GM18870 (cell line): ENCODE data around the gene GAPVD1.
"Not testable (repeated sequence)": the region's sequence is repeated elsewhere in the genome, so short reads cannot be mapped to it uniquely, and the experiment has no call there.

Experiments
- ATAC-seq: cut with Tn5 transposase; IDR thresholded peaks from one replicate; pipeline ENCODE4 v1.9.1; 2021; ENCODE audit warnings: moderate library complexity; ENCODE audit not compliant: unreplicated experiment

GAPVD1 gene

DNA sequence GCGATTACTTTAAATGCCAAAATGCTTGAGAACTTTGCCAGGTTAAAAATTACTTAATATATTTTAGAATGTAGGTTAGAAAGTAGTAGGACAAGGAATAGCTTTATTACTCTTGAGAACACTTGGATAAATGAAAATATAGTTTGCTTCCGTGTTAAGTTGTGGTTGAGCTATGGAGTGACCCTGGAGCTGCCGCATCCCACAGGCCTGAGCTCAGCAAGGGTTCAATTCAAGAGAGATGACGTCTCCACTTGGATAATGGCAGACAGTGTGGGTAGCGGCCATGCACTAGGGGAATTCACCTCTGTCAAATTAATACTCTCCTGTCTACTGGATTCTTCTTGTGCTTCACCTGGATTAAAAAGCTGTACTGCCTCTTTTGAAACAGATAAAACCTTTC, 105.0 kb downstream of the GAPVD1 start:
- ATAC-seq: no peak

DNA sequence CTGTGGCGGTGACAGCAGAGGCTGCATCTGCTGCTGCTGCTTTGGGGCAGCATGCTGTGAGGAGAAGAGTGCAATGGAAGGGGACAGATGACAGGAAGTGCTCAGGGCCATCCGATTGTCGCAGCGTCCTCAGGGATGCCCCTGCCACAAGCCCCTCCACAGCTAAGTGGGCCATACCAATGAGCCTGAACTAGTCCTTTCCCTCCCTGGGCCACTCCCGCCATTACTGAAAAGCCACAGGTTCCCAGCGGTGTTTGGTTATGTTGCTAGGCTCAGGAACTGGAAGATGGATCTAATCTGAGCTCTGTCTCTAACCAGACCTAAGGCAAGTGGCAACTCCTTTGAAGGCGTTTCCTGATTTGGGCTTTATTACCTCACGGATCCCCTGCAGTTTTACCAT, 109.2 kb downstream of the GAPVD1 start:
- ATAC-seq: no peak

DNA sequence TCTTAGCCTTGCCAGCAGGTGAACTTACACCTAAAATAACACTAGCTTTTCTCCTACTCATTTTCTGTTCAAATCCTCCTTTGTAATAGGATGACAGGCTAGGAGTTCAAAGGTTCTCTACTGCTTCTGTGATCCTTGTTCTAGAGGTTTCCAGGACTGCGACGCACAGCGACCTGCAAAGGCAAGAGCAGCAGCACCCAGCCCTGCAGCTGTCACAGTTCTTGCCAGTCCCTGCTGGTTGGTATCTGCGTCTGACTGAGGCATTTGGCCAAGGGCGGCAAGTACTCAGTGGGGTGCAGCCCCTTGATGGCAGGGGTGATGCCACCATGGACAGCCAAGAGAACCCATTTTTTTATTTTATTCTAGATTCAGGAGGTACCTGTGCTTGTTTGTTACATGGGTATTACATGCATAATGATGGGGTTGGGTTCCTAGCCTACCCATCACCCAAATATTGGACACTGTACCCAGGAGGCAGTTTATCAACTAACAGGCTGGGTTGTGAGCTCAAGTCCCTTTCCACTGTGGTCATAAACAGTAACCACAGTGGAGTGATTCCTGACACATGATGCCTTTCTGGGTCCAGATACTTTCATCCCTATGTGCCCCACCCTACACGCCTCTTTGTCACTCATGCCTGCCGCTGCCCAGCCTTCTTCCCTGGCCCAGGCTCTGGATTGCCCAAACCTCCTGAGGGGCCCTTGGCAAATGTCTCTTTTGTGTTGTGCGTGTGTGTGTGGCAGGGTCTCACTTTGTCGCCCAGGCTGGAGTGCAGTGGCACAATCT, 111.0 kb downstream of the GAPVD1 start:
- no peak for ATAC-seq

DNA sequence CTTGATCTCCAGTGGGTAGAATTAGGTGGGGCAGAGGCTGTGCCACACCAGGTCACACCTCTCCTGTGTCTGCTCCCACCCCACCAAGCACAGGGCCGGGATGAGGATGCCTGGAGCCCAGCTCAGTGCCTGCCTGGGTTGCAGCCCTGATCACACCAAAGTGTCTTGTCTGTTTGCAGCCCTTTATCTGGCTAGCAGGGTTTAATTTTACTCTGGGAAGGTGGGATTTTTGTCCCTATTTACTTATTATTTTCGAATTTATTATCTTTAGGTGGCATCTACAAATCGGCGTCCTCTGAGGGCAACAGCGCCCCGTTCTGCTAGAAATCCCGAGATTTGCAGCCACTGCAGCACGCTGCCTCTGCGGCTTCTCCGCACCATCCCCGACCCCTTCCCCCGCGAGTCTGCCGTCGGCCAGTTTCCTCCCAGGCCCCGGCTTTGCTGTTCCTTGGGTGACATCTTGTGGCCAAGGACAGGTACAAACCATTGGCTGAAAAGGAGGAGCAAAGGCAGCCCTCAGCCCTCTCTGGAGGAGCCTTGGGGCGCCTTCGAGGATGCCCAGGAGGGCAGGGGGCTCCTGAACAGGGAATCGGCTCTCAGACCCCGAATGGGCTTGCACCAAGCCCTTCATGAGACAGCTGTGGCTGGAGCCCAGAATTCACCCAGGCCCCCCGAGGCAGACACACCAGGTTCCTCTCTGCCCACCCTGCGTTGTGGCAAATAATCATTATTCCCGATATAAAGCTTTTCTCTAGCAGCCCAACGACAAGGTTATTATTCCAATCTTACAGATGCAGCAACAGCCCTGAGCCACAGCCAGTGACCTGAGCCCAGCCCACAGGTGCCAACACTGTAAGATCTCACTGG, 113.0 kb downstream of the GAPVD1 start:
- no peak for ATAC-seq

DNA sequence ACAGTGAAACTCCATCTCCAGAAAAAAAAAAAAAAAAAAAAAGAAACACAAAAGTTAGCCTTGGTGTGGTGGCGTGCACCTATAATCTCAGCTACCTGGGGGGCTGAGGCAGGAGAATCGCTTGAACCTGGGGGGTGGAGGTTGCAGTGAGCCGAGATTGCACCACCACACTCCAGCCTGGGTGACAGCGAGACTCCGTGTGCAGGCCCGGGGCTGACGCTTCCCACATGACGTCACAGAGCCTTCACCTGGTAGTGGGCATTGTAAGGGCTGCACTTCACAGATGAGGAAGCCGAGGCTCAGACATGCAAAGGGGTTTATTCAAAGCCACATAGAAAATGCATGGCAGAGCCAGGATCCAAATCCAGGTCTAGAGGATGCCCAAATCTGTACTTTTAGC, 114.2 kb downstream of the GAPVD1 start:
- ATAC-seq: no peak

DNA sequence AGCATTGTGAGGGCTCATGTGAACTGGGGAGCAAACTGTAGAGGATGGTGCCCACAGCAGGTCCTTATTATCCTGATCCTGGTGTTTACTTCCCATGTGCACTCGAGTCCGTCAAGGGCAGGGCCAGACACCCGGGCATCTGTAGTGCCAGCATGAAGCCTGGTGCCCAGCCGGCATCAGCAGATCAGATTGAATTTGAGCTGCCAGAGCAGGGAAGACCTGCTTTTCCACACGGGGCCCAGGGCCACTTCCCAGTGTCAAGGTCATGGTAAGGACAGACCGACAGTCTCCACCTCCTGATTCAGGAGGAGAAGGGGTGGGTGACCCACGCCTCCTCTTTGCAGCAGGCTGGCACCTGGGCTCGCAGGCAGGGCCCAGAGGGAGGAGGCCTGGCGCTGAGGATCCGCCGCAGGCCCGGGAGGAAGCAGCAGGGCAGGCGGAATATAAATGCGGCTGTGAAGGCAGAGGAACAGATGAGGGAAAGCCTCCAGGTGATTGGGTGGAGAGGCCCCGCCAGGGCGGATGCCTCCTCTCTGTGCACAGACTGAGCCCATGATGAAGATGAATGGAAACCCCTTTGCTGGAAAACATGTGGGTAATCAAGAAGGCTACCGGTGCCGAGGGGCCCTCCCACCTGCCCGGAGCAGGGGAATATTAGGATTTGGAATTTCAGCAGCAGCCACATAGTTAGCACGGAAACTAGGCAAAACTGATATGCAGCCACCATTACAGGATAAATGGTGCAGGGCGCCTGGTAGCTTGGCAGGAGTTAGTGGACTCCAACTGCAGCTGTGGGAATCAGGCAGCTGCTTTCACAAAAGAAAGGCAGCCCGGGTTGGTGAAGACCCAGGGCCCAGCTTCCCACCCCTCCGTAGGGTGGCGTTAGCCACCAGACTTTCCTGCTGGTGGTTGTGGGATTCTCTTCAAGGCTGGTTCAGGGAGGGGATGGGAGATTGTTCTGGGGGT, 114.9 kb downstream of the GAPVD1 start:
- ATAC-seq: no peak

DNA sequence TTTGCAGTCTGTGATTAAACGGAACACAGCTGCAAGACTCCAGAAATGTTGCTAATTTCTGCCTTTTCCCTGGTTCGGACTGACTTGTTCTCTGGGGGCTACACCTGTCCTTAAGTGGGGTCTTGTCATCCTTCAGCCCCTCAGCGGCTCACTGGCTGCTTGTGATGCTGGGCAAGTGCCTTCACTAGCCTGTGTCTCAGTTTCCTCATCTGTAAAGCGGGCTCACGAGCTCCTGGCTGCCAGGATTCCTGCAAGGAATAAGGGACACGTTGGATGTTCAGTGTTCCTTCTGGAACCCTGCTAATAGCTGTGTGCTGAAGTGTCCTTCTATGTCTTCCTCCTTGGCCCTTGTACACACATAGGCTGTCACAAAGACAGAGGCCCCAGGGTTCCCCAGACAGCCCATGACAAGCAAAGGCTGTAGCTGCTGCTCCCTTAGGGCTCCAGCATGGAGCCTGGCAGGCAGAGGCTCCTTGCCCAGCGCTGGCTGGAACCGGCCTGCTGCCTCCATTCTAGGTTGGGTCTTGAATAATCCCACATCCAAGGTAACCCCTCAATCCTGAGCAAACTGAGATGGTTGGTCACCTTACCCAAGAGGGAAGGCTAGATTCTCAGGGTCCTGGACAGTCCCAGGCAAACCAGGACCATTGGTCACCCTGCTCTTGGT, 116.1 kb downstream of the GAPVD1 start:
- no peak for ATAC-seq

DNA sequence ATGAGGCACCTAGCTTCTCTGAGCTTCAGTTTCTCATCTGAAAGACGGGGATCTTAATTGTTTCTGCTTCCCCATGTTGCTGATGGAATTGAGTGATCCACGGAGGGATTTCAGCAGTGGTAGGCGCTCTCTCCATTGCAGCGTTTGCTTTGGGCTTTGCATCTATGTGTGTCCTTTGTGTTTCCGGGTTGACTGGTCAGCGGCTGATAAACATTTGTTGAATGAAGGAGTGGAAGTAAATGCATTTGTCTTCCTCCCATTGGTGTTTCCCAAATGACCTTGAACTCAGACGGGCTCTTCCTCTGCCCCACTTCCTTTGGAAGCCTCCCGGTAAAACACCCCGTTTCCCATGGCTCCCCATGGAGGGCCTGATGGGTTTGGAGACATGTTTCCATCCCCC, 117.2 kb downstream of the GAPVD1 start:
- ATAC-seq: no peak

DNA sequence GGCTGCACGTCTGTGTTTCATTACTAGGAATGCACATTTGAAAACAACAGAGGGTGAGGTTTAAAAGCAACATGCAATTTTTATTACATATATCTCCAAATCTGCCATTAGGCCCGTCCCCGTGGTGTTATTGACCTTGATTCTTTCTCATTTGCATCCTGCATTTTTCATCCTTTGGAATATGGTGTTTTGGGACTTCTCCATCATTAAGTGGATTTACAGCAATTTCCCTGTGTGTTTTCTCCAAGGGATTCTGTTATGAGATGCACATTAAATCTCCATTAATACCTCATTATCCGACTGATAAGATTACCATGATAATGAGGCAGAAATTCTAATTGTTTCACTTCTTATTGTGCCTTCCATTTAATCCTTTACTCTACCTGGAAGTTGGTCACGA, 117.6 kb downstream of the GAPVD1 start:
- ATAC-seq: no peak

DNA sequence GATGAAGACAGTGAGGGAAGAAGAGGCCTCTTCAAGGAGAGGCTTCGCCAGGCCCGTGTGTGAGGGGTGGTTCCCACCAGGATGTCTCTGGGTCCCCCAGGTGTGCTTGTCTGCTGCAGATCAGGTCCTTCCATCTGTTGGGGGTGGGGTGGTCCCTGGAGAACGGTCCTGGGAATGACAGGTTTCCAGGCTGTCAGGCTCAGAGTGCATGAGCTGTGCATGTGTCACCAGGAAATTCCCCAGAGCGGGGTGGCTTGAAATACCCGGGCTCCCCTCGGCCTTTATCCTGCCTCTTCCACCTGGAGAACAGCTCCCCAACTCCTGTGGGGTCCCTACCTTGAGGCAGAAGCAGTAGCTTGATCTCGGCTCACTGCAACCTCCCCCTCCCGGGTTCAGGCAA, 118.8 kb downstream of the GAPVD1 start:
- ATAC-seq: no peak

DNA sequence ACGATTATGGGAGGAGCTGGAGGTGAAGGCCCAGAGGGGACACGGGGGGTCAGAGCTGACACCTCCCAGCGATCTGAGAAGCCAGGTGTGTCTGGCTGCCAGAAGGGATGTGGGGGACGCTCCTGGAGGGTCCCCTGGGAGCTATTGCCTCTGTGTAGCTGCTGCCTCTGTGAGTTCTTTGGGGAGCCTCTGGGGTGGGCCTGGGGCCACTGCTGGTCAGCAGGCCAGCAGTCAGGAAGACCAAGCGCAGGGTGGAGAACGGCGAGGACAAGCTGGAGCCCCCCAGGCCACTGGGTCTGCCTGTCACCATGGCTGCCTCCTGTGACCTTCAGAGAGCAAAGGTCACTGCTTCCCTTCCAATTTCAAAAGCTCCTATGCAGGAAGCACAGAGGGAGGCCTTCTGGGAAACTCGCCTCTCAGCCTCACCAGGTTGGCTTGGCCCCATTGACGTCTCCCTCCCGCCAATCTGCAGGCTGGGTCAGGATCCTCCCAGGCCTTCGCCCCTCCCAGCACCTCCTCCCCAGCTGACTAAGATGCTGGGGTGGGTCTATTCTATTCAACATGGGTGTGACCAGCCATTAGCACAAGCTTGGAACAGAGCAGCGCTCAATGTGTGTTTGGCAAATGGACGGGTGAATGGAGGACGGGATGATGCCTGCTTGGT, 126.4 kb downstream of the GAPVD1 start:
- no peak for ATAC-seq

DNA sequence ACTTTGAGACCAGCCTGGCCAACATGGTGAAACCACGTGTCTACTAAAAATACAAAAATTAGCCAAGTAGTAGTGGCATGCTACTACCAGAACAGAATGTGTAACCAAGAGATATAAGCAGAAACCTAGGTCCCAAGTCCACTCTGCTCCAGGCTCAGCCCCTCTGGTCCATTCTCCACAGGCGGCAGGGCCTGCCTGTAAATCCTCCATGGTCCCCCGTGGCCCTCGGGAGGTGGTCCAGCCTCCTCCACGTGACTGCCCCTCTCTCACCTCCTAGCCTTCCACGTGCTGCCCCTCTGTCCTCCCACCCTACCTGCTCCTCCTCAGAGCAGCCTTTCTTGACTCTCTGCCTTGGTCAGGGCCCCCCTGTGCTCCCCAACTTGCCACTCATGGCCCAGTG, 127.4 kb downstream of the GAPVD1 start:
- no peak for ATAC-seq

DNA sequence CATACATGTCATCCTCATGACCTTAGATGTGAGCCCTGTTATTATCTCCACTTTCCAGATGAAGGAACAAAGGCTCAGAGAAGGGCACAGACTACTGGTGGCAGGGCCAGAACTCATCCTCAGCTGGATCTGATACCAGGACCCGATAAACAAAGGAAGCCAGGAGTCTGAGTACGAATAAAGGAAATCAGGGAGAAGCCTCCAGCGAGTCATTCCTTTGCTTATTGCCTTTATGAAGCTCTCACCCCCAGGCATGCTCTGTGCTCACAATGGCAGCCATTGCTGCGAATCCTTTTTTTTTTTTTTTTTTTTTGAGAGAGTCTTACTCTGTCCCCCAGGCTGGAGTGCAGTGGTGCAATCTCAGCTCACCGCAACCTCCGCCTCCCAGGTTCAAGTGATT, 130.1 kb downstream of the GAPVD1 start:
- no peak for ATAC-seq

DNA sequence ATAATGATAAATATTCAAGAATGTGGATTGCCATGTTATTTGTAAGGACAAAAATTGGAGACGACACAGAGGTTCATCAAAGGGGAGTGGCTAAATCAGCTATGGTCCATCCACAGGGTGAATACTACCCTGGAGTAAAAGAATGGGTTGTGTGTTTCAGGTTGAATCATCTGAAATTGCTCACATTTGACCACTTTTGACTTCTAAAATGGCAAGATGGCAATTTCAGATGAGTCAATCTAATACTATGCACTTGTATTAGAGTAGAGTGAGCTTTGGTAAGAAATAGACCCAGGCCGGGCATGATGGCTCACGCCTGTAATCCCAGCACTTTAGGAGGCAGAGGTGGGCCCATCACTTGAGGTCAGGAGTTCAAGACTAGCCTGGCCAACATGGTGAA, 131.8 kb downstream of the GAPVD1 start:
- ATAC-seq: no peak

DNA sequence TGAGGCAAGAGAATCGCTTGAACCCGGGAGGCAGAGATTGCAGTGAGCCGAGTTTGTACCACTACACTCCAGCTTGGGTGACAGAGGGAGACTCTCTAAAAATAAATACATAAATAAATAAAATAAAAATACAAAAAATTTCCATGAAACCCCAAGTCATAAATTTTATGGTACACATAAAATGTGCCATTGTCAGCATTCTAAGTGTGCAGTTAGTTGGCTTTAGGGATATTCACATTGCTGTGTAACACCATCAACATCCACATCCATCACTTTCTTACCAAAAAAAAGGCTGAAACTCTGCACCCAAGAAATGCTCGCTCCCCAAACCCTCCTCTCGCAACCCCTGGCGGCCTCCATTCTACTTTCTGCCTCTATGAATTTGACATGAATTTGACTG, 135.2 kb downstream of the GAPVD1 start:
- no peak for ATAC-seq

DNA sequence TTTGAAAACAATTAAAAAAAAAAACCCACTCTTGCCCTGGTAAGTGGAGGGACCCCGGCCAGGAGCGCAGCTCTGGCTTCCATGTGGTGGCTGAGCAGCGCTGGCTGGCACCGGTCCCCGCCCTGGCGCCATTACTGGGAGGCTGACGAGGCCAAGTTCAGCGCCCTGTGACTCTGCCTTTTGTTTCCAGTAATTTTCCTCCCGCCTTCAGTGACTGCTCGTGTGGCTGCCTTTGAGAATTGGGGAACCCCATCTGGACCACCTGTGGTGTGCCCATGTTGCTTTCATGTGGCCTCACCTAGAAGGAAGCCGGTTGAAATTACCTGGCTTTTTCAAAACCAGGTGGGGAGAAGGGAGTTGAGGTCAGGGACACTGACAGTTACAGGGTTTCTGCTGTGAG, 136.1 kb downstream of the GAPVD1 start:
- no peak for ATAC-seq

DNA sequence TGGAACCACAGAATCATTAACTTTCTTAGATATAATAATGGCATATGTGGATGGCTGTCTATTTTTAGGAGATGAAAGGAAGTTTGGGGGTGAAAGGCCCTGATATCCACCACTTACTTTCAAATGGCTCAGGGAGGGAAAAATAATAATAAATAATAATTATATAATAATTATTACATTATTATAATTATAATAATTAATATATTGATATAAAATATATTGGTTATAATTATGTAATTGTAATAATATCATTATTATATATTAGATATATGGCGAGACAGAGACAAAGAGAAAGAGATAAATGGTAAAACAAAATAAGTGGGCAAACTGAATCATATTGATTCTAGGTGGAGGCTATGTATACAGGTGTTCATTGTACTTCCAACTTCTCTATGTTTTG, 136.6 kb downstream of the GAPVD1 start:
- ATAC-seq: no peak

DNA sequence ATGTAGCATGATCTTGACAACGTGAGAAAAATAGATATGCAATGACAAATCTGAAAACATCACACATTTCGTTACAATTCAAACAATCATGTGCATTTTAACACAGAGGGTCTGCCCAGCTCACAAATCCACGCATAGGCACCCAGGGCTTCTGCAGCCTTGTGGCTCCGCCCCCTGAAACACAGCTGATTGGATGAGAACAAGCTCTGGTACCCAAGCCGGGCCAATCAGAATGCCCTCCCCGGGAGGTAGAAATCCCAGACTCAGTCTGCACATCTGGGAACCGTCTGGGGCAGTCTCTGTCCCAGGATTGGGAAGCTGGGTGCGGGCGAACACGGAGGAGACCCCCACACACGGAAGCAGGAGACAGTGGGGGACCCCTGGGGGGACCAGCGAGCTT, 137.5 kb downstream of the GAPVD1 start:
- ATAC-seq: no peak

DNA sequence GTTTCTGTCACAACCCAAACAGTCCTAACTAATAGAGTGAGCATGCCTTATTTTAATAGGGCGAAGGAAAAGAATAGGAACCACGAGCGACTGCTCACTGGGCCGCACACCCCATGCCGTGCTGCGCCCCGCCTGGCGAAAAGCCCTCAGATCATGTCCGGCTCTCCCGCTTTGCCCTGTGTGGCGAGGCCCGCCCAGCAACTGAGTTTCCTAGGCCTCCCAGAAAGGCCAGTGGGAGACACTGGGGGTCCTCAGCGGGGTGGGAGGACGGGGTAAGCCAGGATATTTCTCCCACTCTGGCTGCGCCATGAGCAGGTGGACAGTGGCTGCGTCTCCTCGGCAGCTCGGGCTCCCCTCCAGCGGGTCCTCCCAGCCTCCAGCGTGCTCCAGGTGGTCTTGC, 138.0 kb downstream of the GAPVD1 start:
- no peak for ATAC-seq

DNA sequence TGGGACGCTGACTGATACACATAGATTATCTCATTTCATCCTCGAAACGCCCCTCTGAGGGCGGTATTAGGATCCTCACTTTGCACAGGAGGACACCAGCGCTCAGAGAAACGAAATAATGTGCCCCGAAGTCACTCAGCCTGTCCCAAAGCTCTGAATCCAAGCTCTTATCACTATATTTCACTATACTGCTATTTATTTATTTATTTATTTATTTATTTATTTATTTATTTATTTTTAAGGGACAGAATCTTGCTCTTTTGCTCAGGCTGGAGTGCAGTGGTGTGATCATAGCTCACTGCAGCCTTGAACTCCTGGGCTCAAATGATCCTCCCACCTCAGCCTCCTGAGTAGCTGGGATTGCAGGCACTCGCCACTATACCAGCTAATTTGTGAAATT, 138.6 kb downstream of the GAPVD1 start:
- ATAC-seq: not testable (repeated sequence)
